ENCODE results near the gene FAM171A1.

FAM171A1 gene

DNA sequence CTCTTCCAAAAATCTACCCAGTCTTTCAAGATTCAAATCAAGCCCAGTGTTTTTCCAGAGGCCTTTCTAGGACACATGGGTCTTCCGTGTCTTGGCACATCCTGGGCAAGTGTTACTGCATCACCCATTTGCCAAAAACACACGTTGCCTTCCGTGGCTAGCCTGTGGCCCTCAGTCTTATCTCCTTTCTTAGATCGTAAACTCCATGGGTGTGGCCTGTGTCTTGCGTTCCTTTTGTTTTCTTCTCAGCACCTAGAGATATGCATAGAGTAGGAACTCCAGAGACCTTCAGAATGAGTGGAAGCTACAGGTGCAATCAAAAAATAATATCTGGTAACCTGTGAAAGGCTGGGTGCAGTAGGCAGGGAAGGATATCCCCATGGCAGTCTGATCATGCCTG lies 146.1 kb downstream of the FAM171A1 start:
- Histone ChIP-seq H2AFZ (ENCODE audit: low read depth, low read length) (no peak overlapping the region), H3K4ac (ENCODE audit: low read depth in 1 of 2, low read length in 2 of 2) (no peak overlapping the region), H3K9ac (ENCODE audit: low read length) (no peak overlapping the region), H3K23ac (ENCODE audit: low read length in 2 of 2) (no peak overlapping the region), H3K9me3 (ENCODE audit: control insufficient read depth, low read length) (no peaks in the 10 kb centered on the region), H3K27ac (ENCODE audit: low read length, poor library complexity, severe bottlenecking) (no peak overlapping the region), H2BK15ac (ENCODE audit: low read depth, poor library complexity, severe bottlenecking) (no peak overlapping the region), H4K8ac (ENCODE audit: low read length) (no peak overlapping the region), H3K79me1 (replicated peaks; ENCODE audit: low read length, poor library complexity, severe bottlenecking) (peaks cover 19% of the 10 kb centered on the region), H3K27me3 (ENCODE audit: control insufficient read depth in 1 of 2, insufficient read depth in 1 of 2, low read length in 2 of 2) (no peaks in the 10 kb centered on the region), H3K4me3 (ENCODE audit: insufficient read depth in 1 of 2, low read depth in 1 of 2, low read length in 2 of 2) (no peak overlapping the region), H2BK120ac (ENCODE audit: low read depth, low read length) (no peak overlapping the region), H3K14ac (ENCODE audit: low read length in 2 of 2) (no peak overlapping the region), H3K36me3 (ENCODE audit: control insufficient read depth in 1 of 2, insufficient read depth in 2 of 2, low read depth in 1 of 2, low read length in 2 of 2) (peaks cover 0 to 19% of the 10 kb centered on the region in 2 experiments), H2BK12ac (ENCODE audit: low read length in 2 of 2) (no peak overlapping the region), H2BK5ac (ENCODE audit: low read depth, low read length, poor library complexity, severe bottlenecking) (no peak overlapping the region), H4K91ac (ENCODE audit: low read length) (no peak overlapping the region), H2AK5ac (ENCODE audit: low read length, severe bottlenecking) (no peak overlapping the region), H3K4me2 (ENCODE audit: low read length, poor library complexity, severe bottlenecking) (no peak overlapping the region), H3K18ac (ENCODE audit: low read depth in 1 of 2, low read length in 2 of 2) (no peak overlapping the region), H3K4me1 (ENCODE audit: control insufficient read depth, insufficient read depth, low read depth, low read length) (peaks cover 9% of the 10 kb centered on the region)
- no peak for DNase-seq
- 95% methylated on average over 5 of the region's 5 CpGs for WGBS

DNA sequence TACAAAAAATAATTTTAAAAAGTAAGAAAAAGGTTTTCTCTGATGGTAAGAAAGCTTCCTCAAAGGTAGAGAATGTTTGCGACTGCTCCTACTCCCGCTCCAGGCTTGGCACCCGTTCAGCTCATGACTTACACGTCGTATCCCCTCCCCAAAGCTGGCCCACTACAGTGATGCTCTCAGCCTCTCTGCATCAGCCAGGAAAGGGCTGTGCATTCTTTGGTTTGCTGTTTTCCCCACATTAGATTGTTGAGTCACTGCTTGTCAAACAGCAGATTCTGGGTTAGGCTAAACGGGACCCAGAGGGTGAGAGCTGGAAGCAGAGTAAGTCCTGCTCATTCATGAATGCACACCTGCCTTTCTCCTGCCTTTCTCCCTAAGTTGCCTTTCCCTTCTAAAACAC lies 147.9 kb downstream of the FAM171A1 start:
- WGBS, result 86% methylated on average over 6 of the region's 6 CpGs
- no peak overlapping the region for H4K8ac ChIP-seq (ENCODE audit: low read length)
- no peak overlapping the region for H3K14ac ChIP-seq (ENCODE audit: low read length in 2 of 2)
- H3K36me3 ChIP-seq (ENCODE audit: control insufficient read depth in 1 of 2, insufficient read depth in 2 of 2, low read depth in 1 of 2, low read length in 2 of 2), result peaks cover 4 to 25% of the 10 kb centered on the region in 2 experiments
- H3K4me1 ChIP-seq (ENCODE audit: control insufficient read depth, insufficient read depth, low read depth, low read length), result peaks cover 9% of the 10 kb centered on the region
- no peak overlapping the region for H3K4me3 ChIP-seq (ENCODE audit: insufficient read depth in 1 of 2, low read depth in 1 of 2, low read length in 2 of 2)
- peak overlapping the region; percentile 39 for H3K9ac ChIP-seq (ENCODE audit: low read length)
- H3K27ac ChIP-seq (ENCODE audit: low read length, poor library complexity, severe bottlenecking), result no peak overlapping the region
- no peak overlapping the region for H2BK5ac ChIP-seq (ENCODE audit: low read depth, low read length, poor library complexity, severe bottlenecking)
- H3K4ac ChIP-seq (ENCODE audit: low read depth in 1 of 2, low read length in 2 of 2), result no peak overlapping the region
- H2BK12ac ChIP-seq (ENCODE audit: low read length in 2 of 2), result no peak overlapping the region
- H4K91ac ChIP-seq (ENCODE audit: low read length), result no peak overlapping the region
- H3K9me3 ChIP-seq (ENCODE audit: control insufficient read depth, low read length), result no peaks in the 10 kb centered on the region
- H3K18ac ChIP-seq (ENCODE audit: low read depth in 1 of 2, low read length in 2 of 2), result no peak overlapping the region
- H2BK15ac ChIP-seq (ENCODE audit: low read depth, poor library complexity, severe bottlenecking), result no peak overlapping the region
- H2BK120ac ChIP-seq (ENCODE audit: low read depth, low read length), result no peak overlapping the region
- no peak for DNase-seq
- peaks cover 17% of the 10 kb centered on the region for H3K79me1 ChIP-seq (replicated peaks; ENCODE audit: low read length, poor library complexity, severe bottlenecking)
- no peak overlapping the region for H3K4me2 ChIP-seq (ENCODE audit: low read length, poor library complexity, severe bottlenecking)
- no peak overlapping the region for H3K23ac ChIP-seq (ENCODE audit: low read length in 2 of 2)
- H2AFZ ChIP-seq (ENCODE audit: low read depth, low read length), result no peak overlapping the region
- no peaks in the 10 kb centered on the region for H3K27me3 ChIP-seq (ENCODE audit: control insufficient read depth in 1 of 2, insufficient read depth in 1 of 2, low read length in 2 of 2)
- no peak overlapping the region for H2AK5ac ChIP-seq (ENCODE audit: low read length, severe bottlenecking)

DNA sequence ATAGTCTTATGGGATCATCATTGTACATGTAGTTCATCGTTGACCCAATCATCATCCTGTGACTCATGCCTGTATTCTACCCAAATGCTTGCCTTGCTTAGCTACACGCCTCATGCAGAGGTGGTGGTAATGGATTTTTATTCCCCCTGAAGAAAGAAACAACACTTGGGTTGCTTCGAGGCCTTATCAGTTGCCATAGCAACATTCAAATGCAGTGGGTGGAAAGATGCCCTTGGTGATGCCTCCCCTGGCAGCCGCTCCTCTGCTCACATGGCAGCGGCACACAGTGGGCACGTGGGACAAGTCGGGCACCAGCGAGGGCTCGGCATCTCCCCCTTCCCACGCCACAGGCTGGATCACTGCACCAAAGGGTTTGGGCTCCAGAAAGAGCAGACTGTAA lies 148.6 kb downstream of the FAM171A1 start:
- Histone ChIP-seq H3K4me1 (ENCODE audit: control insufficient read depth, insufficient read depth, low read depth, low read length) (peaks cover 9% of the 10 kb centered on the region), H2BK12ac (ENCODE audit: low read length in 2 of 2) (no peak overlapping the region), H3K9ac (ENCODE audit: low read length) (no peak overlapping the region), H2BK120ac (ENCODE audit: low read depth, low read length) (no peak overlapping the region), H4K91ac (ENCODE audit: low read length) (no peak overlapping the region), H3K4me3 (ENCODE audit: insufficient read depth in 1 of 2, low read depth in 1 of 2, low read length in 2 of 2) (no peak overlapping the region), H3K79me1 (replicated peaks; ENCODE audit: low read length, poor library complexity, severe bottlenecking) (peaks cover 17% of the 10 kb centered on the region), H3K4me2 (ENCODE audit: low read length, poor library complexity, severe bottlenecking) (no peak overlapping the region), H3K27ac (ENCODE audit: low read length, poor library complexity, severe bottlenecking) (no peak overlapping the region), H3K4ac (ENCODE audit: low read depth in 1 of 2, low read length in 2 of 2) (no peak overlapping the region), H2AFZ (ENCODE audit: low read depth, low read length) (no peak overlapping the region), H3K18ac (ENCODE audit: low read depth in 1 of 2, low read length in 2 of 2) (no peak overlapping the region), H3K23ac (ENCODE audit: low read length in 2 of 2) (no peak overlapping the region), H3K27me3 (ENCODE audit: control insufficient read depth in 1 of 2, insufficient read depth in 1 of 2, low read length in 2 of 2) (no peaks in the 10 kb centered on the region), H3K9me3 (ENCODE audit: control insufficient read depth, low read length) (no peaks in the 10 kb centered on the region), H3K36me3 (ENCODE audit: control insufficient read depth in 1 of 2, insufficient read depth in 2 of 2, low read depth in 1 of 2, low read length in 2 of 2) (peaks cover 4 to 25% of the 10 kb centered on the region in 2 experiments), H2BK15ac (ENCODE audit: low read depth, poor library complexity, severe bottlenecking) (no peak overlapping the region), H3K14ac (ENCODE audit: low read length in 2 of 2) (no peak overlapping the region), H4K8ac (ENCODE audit: low read length) (no peak overlapping the region), H2AK5ac (ENCODE audit: low read length, severe bottlenecking) (no peak overlapping the region), H2BK5ac (ENCODE audit: low read depth, low read length, poor library complexity, severe bottlenecking) (no peak overlapping the region)
- no peak for DNase-seq
- 97% methylated on average over 9 of the region's 10 CpGs for WGBS

DNA sequence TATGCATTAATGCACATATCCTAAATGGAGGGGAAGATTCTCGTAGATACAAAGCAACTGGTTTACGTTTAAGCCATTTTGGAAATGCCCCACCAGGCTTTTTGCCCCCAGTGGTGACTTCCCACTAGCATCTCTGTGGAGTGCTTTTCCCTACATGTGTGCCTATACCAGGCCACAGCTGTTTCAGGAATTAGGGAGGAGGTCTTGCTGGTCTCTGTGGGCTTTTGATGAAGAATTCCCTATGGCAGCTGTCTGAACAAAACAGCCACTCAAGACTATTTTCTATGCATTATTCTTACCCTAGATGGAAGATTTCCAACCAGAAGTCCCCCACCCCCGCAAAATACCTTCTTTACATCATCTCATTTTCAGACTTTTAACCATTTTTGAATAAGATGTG lies 150.6 kb downstream of the FAM171A1 start:
- no peak overlapping the region for H3K14ac ChIP-seq (ENCODE audit: low read length in 2 of 2)
- H3K4me1 ChIP-seq (ENCODE audit: control insufficient read depth, insufficient read depth, low read depth, low read length), result peaks cover 6% of the 10 kb centered on the region
- no peak overlapping the region for H3K18ac ChIP-seq (ENCODE audit: low read depth in 1 of 2, low read length in 2 of 2)
- H3K79me1 ChIP-seq (replicated peaks; ENCODE audit: low read length, poor library complexity, severe bottlenecking), result peaks cover 12% of the 10 kb centered on the region
- no peak overlapping the region for H2AFZ ChIP-seq (ENCODE audit: low read depth, low read length)
- no peaks in the 10 kb centered on the region for H3K27me3 ChIP-seq (ENCODE audit: control insufficient read depth in 1 of 2, insufficient read depth in 1 of 2, low read length in 2 of 2)
- no peak overlapping the region for H2BK15ac ChIP-seq (ENCODE audit: low read depth, poor library complexity, severe bottlenecking)
- no peak overlapping the region for H3K4ac ChIP-seq (ENCODE audit: low read depth in 1 of 2, low read length in 2 of 2)
- no peaks in the 10 kb centered on the region for H3K9me3 ChIP-seq (ENCODE audit: control insufficient read depth, low read length)
- H3K4me3 ChIP-seq (ENCODE audit: insufficient read depth in 1 of 2, low read depth in 1 of 2, low read length in 2 of 2), result no peak overlapping the region
- H3K4me2 ChIP-seq (ENCODE audit: low read length, poor library complexity, severe bottlenecking), result no peak overlapping the region
- no peak overlapping the region for H3K23ac ChIP-seq (ENCODE audit: low read length in 2 of 2)
- no peak overlapping the region for H2BK12ac ChIP-seq (ENCODE audit: low read length in 2 of 2)
- WGBS, result 99% methylated on average over 3 of the region's 3 CpGs
- no peak overlapping the region for H3K9ac ChIP-seq (ENCODE audit: low read length)
- DNase-seq, result no peak
- no peak overlapping the region for H2BK5ac ChIP-seq (ENCODE audit: low read depth, low read length, poor library complexity, severe bottlenecking)
- H2AK5ac ChIP-seq (ENCODE audit: low read length, severe bottlenecking), result no peak overlapping the region
- H2BK120ac ChIP-seq (ENCODE audit: low read depth, low read length), result no peak overlapping the region
- H3K27ac ChIP-seq (ENCODE audit: low read length, poor library complexity, severe bottlenecking), result no peak overlapping the region
- peaks cover 4 to 18% of the 10 kb centered on the region in 2 experiments for H3K36me3 ChIP-seq (ENCODE audit: control insufficient read depth in 1 of 2, insufficient read depth in 2 of 2, low read depth in 1 of 2, low read length in 2 of 2)
- H4K91ac ChIP-seq (ENCODE audit: low read length), result no peak overlapping the region
- no peak overlapping the region for H4K8ac ChIP-seq (ENCODE audit: low read length)
